Common myeloid progenitor, CD34-positive (primary cell): Measurements from ENCODE around the gene FYB1.

Experiments used
- CTCF ChIA-PET: fragments of 350-600 bp; sonication (Branson Sonifier 250); formaldehyde crosslinking; loops from one replicate; lab custom pipeline; 2021; ENCODE audit warnings: antibody characterized with exemption; lab: Charles Lee
- POLR2A ChIA-PET: fragments of 350-600 bp; sonication (Branson Sonifier 250); formaldehyde crosslinking; loops from one replicate; lab custom pipeline; 2021; ENCODE audit warnings: antibody characterized with exemption; lab: Charles Lee
- DNase-seq, 3 donors: peaks; one replicate each; pipeline versions ENCODE4 v3.0.0 to v3.0.0-alpha.2; 2013
- H3K27ac ChIP-seq, 2 experiments: 1 replicate in 1 of 2; 2 replicates in 1 of 2; pipeline ENCODE4 v1.7.0; 2013; ENCODE audit warnings: inconsistent platforms in 2 of 2, low read length in 2 of 2, mild to moderate bottlenecking in 2 of 2, low read depth in 1 of 2, moderate library complexity in 1 of 2; ENCODE audit not compliant: severe bottlenecking in 2 of 2, insufficient read depth in 1 of 2, poor library complexity in 1 of 2
- H3K27me3 ChIP-seq, 5 experiments: replicated peaks in 2 of 5; 1 replicate in 3 of 5; 2 replicates in 2 of 5; pipeline versions ENCODE4 v1.6.1 to v1.7.0; 2013; ENCODE audit warnings: low read length in 4 of 5, mild to moderate bottlenecking in 2 of 5, moderate library complexity in 2 of 5, inconsistent platforms in 1 of 5; ENCODE audit not compliant: insufficient read depth in 5 of 5, control insufficient read depth in 4 of 5
- H3K36me3 ChIP-seq, 4 experiments: 1 replicate in 2 of 4; 2 replicates in 2 of 4; pipeline versions ENCODE4 v1.6.1 to v1.7.0; 2013; ENCODE audit warnings: low read length in 3 of 4, control low read depth in 1 of 4, mild to moderate bottlenecking in 1 of 4; ENCODE audit not compliant: control insufficient read depth in 4 of 4, insufficient read depth in 4 of 4
- H3K4me1 ChIP-seq, 4 experiments: 1 replicate in 3 of 4; 2 replicates in 1 of 4; pipeline versions ENCODE4 v1.6.1 to v1.7.1; 2013; ENCODE audit warnings: low read length in 3 of 4, mild to moderate bottlenecking in 3 of 4, control low read depth in 1 of 4, inconsistent platforms in 1 of 4, moderate library complexity in 1 of 4; ENCODE audit not compliant: control insufficient read depth in 4 of 4, insufficient read depth in 4 of 4; ENCODE audit errors: control extremely low read depth in 1 of 4
- H3K4me3 ChIP-seq, 7 experiments: 1 replicate in 4 of 7; 2 replicates in 3 of 7; pipeline versions ENCODE4 v1.5.1 to v1.7.0; 2013; ENCODE audit warnings: mild to moderate bottlenecking in 7 of 7, low read length in 6 of 7, moderate library complexity in 6 of 7, inconsistent platforms in 2 of 7, low read depth in 2 of 7, control low read depth in 1 of 7; ENCODE audit not compliant: insufficient read depth in 4 of 7, control insufficient read depth in 1 of 7; ENCODE audit errors: extremely low read depth in 1 of 7
- H3K9me3 ChIP-seq, 5 experiments: 1 replicate in 4 of 5; 2 replicates in 1 of 5; pipeline versions ENCODE4 v1.6.1 to v1.7.1; 2013; ENCODE audit warnings: low read length in 4 of 5, mild to moderate bottlenecking in 2 of 5, inconsistent platforms in 1 of 5, low read depth in 1 of 5, moderate library complexity in 1 of 5; ENCODE audit not compliant: control insufficient read depth in 4 of 5, insufficient read depth in 2 of 5; ENCODE audit errors: control extremely low read depth in 1 of 5
- WGBS: methylation state at CpG from one replicate; pipeline ENCODE4 v1.1.5; 2013; ENCODE audit not compliant: insufficient coverage; 5-methylcytosine and 5-hydroxymethylcytosine counted together

The FYB1 gene

GRCh38 chr5:39173069-39173468 is 46.3 kb downstream of the FYB1 start:
- WGBS: 100% methylated on average over 1 of the region's 3 CpGs
- ChIA-PET CTCF (interaction anchor here (0.8 to 1.8 kb wide), 3 partner anchors 44 to 112 kb away, joined by 3 to 5 read pairs (median 3); no protein-coding TSS in a partner anchor), POLR2A (no interaction called here)

GRCh38 chr5:39172593-39172992 is 46.8 kb downstream of the FYB1 start:
- Histone ChIP-seq H3K36me3 (no peaks in the 10 kb centered on the region), H3K9me3 (peaks cover 0 to 11% (median 3%) of the 10 kb centered on the region in 5 experiments), H3K4me3 (no peak overlapping the region), H3K4me1 (peaks cover 18 to 37% (median 23%) of the 10 kb centered on the region in 4 experiments), H3K27me3 (no peaks in the 10 kb centered on the region), H3K27ac (no peak overlapping the region)
- POLR2A ChIA-PET: no interaction called here
- CTCF ChIA-PET: interaction anchor here (0.8 to 1.8 kb wide), 2 partner anchors 45 to 112 kb away, joined by 3 to 5 read pairs; no protein-coding TSS in a partner anchor
- WGBS: no CpG with 5 or more reads among the region's 2 CpGs
- no peak for DNase-seq

More at GRCh38 chr5:39173069-39173468, 46.3 kb downstream of the FYB1 start:
- Histone ChIP-seq H3K27ac (no peak overlapping the region), H3K4me3 (no peak overlapping the region), H3K27me3 (no peaks in the 10 kb centered on the region), H3K36me3 (no peaks in the 10 kb centered on the region), H3K4me1 (peaks cover 20 to 40% (median 27%) of the 10 kb centered on the region in 4 experiments), H3K9me3 (peaks cover 0 to 11% (median 3%) of the 10 kb centered on the region in 5 experiments)
- no peak for DNase-seq

- no peak for DNase-seq
- ChIA-PET POLR2A (no interaction called here), CTCF (interaction anchor here (1.8 kb wide), 1 partner anchor 45 kb away, joined by 5 read pairs; no protein-coding TSS in a partner anchor)
- Histone ChIP-seq H3K27ac (no peak overlapping the region), H3K27me3 (no peaks in the 10 kb centered on the region), H3K36me3 (no peaks in the 10 kb centered on the region), H3K9me3 (peaks cover 0 to 11% (median 3%) of the 10 kb centered on the region in 5 experiments), H3K4me1 (peaks cover 9 to 35% (median 14%) of the 10 kb centered on the region in 4 experiments), H3K4me3 (no peak overlapping the region)
- 71% methylated on average over 4 of the region's 4 CpGs for WGBS
Observed at GRCh38 chr5:39171647-39172046, 47.7 kb downstream of the FYB1 start.

- DNase-seq: no peak
- H3K4me3 ChIP-seq: no peak overlapping the region
- 98% methylated on average over 4 of the region's 4 CpGs for WGBS
- no peaks in the 10 kb centered on the region for H3K36me3 ChIP-seq
- POLR2A ChIA-PET: no interaction called here
- H3K27me3 ChIP-seq: no peaks in the 10 kb centered on the region
- H3K9me3 ChIP-seq: peaks cover 0 to 11% (median 3%) of the 10 kb centered on the region in 5 experiments
- H3K4me1 ChIP-seq: peaks cover 0 to 20% (median 9%) of the 10 kb centered on the region in 4 experiments
- H3K27ac ChIP-seq: no peak overlapping the region
- CTCF ChIA-PET: interaction anchor here (1.9 kb wide), 1 partner anchor 18 kb away, joined by 4 read pairs; no protein-coding TSS in a partner anchor
Observed at GRCh38 chr5:39169081-39169480, 50.3 kb downstream of the FYB1 start.

- Histone ChIP-seq H3K27me3 (no peaks in the 10 kb centered on the region), H3K4me3 (no peak overlapping the region), H3K4me1 (peaks cover 0 to 28% (median 13%) of the 10 kb centered on the region in 4 experiments), H3K27ac (no peak overlapping the region), H3K9me3 (peaks cover 0 to 9% (median 3%) of the 10 kb centered on the region in 5 experiments), H3K36me3 (no peaks in the 10 kb centered on the region)
- POLR2A ChIA-PET: no interaction called here
- DNase-seq: no peak
- CTCF ChIA-PET: no interaction called here
- WGBS: no CpG with 5 or more reads among the region's 2 CpGs
Observed at GRCh38 chr5:39167972-39168342, 51.4 kb downstream of the FYB1 start.

GRCh38 chr5:39167141-39167971 is 52.0 kb downstream of the FYB1 start:
- peaks cover 0 to 3% (median 0%) of the 10 kb centered on the region in 5 experiments for H3K9me3 ChIP-seq
- H3K36me3 ChIP-seq: no peaks in the 10 kb centered on the region
- POLR2A ChIA-PET: no interaction called here
- no peak for DNase-seq
- H3K4me3 ChIP-seq: no peak overlapping the region
- H3K27ac ChIP-seq: peak overlapping the region in 1 of 2 experiments; percentile 10
- no peaks in the 10 kb centered on the region for H3K27me3 ChIP-seq
- CTCF ChIA-PET: no interaction called here
- H3K4me1 ChIP-seq: peaks cover 0 to 28% (median 13%) of the 10 kb centered on the region in 4 experiments
- WGBS: 100% methylated on average over 2 of the region's 5 CpGs
